ENCODE data around the gene SERPINB7.

- TF ChIP-seq, protein P1, sequence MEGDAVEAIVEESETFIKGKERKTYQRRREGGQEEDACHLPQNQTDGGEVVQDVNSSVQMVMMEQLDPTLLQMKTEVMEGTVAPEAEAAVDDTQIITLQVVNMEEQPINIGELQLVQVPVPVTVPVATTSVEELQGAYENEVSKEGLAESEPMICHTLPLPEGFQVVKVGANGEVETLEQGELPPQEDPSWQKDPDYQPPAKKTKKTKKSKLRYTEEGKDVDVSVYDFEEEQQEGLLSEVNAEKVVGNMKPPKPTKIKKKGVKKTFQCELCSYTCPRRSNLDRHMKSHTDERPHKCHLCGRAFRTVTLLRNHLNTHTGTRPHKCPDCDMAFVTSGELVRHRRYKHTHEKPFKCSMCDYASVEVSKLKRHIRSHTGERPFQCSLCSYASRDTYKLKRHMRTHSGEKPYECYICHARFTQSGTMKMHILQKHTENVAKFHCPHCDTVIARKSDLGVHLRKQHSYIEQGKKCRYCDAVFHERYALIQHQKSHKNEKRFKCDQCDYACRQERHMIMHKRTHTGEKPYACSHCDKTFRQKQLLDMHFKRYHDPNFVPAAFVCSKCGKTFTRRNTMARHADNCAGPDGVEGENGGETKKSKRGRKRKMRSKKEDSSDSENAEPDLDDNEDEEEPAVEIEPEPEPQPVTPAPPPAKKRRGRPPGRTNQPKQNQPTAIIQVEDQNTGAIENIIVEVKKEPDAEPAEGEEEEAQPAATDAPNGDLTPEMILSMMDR (conservative IDR thresholded peaks at IDR 0.05; ENCODE audit: low read depth, low read length): peak; percentile 85
- no peak for TF ChIP-seq EZH2 (IDR thresholded peaks at IDR 0.05; ENCODE audit: low read length, unreplicated experiment)
These were observed 72.9 kb downstream of the SERPINB7 start for GRCh38 chr18:63848159-63848558.
